NCI-H1417 (cell line): ENCODE data around the gene CBLIF.
"Not testable (repeated sequence)": the region's sequence is repeated elsewhere in the genome, so short reads cannot be mapped to it uniquely, and the experiment has no call there.

Experiments used
- DNase-seq, 3 experiments: peaks; one replicate each; lab custom pipeline; 2025; lab: John Stamatoyannopoulos, UW

CBLIF gene

DNA sequence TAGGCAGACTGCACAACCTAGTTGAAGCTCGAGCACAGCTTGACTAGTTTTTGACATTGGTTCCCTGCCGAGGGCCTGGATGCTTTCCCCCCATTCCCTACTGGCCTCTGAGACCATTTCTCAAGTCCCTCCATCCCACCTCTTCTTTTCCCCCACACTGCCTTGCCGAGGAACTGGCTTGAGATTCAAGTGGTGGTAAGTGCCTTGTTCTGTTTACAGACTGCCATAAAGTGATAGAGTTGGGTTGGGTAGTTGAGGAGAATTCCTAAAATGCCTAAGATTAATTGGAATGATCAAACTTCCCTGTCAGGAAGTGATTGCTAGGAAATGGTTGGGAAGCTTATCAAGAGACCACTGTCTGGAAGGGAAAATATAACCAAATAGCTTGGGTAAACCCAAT, 50.9 kb downstream of the CBLIF start:
- DNase-seq = no peak

DNA sequence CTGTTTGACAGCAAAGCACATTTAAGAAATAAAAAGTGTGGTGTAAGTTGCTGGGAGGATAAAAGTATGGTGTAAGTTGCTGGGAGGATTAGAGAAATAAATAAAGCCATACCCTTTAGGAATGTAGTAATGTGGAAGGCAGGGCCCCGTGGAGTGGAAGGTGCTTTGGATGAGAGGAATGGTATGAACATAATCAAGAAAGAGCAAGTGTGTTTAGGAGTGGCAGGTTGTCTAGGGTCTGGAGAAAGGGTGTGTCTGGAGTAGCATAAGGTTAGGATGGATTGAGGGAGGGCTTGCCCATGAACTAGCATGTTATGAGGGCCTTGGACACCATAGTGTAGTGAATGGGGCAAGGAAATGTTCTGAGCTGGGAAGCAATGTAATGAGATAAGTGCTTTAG, 52.8 kb downstream of the CBLIF start:
- DNase-seq = no peak

DNA sequence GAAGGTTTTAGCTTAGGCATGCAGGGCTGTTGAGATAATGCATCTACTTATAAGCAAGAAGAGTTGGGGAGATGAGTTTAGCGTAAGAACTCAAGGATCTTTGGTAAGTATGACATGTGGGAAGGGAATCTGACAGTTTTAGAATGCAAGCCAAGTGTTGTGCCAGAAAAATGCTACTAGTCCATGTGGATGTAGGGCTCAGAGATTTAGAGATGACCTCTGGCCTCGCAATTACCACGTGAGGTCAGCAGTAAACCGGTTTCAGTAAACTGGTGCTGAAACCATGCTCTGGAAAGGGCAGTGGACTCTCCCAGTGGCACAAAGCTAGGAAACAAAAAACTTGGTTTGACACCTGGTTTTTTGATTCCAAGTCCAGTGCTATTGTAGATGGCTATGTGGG, 53.7 kb downstream of the CBLIF start:
- DNase-seq = no peak

DNA sequence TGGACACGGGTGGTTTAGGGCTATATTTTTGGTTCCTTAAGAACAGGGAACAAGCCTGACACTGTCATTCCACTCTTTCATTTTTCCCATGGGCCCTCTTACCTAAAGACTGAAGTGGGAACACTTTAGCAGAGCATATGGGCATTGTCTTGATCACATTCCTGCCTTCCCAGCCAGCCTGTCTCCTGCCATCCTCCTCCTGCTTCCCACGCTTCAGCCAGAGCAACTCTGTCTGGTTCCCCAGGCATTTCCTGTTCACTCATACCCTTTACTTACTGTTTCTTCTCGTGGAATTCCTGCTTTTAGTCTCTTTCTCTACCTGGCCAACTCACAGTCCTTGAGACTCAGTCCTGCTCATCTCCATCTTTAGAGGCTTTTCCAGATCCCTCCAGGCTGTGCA, 57.5 kb downstream of the CBLIF start:
- DNase-seq = no peak

DNA sequence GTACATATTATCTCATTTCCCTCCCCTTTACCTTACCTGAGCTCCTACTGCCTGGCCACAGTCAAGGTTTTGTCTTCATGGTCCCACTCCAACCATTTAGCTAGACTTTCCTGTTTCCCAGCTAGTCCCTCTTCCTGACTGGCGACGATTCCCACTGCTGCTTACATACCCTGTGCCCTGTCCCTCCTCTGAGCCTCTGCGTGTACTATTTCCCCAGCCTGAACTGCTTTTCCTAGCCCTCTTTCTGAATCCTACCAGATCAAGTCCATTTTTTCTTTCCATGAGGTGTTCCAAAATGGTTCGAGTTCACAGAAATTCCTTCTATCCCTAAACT, 58.1 kb downstream of the CBLIF start:
- DNase-seq = no peak

DNA sequence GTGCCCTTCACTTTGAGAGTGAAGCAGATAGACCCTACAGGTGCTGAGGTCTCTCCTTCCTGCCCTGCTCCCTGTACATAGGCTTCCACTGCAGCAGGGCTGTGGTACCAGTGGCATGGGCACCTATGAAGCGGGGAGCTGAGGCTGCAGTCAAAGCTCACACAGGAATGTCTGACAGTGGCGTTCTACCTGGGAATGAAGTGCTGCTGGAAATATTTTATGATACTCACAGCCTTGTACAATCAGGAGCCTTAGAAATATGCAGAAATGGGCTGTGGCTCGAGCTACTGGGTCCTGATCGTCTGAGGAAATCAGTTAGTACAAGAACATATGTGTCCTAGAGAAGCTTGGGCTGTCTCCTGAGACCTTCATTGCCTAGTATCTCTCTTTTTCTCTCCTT, 59.5 kb downstream of the CBLIF start:
- DNase-seq = no peak

DNA sequence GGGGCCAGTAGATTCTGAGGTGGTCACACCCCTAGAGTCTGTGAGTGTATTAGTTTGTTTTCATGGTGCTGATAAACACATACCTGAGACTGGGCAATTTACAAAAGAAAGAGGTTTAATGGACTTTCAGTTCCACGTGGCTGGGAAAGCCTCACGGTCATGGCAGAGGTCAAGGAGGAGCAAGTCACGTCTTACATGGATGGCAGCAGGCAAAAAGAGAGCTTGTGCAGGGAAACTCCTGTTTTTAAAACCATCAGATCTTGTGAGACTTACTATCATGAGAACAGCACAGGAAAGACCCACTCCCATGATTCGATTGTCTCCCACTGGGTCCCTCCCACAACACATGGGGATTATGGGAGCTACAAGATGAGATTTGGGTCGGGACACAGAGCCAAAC, 60.9 kb downstream of the CBLIF start:
- not testable (repeated sequence) for DNase-seq

DNA sequence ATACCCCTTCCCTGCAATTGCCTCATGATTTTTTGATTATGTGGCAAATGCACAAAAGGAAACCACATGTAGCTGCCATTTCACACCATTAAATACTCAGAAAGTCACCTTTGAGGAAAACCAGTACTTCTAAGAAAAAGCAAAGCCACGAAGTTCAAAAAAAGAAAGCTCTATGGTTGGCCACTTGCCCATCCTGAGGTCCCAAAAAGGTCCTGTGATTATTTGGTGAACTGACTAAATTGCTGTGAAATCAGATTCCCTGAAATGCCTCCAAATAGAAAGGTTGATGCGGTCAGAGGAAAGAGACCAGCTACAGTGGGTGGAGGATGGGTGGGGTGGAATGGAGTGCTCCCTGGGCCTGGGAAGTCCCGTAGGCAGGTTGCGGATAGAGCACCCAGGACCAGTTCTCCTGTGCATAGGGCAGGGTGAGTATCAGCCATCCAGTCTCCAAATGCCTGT, 61.6 kb downstream of the CBLIF start:
- no peak for DNase-seq

DNA sequence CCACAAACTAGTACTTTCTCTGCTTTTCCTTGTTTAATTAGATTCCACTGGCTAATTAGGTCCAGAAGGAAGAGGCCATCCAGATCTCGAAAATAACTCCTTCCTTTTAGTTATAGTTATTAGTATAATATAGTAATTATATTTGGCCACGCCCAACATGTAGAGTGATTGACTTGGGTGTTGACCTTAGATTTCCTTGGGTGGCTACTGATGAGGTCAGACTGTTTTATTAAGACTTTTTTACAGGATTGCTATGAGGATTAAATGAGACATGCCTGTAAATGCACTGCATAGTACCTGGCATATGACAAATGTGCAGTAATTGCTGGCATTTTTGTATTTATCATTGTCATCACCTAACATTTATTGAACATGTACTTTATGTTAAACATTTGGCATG, 63.2 kb downstream of the CBLIF start:
- DNase-seq = no peak

DNA sequence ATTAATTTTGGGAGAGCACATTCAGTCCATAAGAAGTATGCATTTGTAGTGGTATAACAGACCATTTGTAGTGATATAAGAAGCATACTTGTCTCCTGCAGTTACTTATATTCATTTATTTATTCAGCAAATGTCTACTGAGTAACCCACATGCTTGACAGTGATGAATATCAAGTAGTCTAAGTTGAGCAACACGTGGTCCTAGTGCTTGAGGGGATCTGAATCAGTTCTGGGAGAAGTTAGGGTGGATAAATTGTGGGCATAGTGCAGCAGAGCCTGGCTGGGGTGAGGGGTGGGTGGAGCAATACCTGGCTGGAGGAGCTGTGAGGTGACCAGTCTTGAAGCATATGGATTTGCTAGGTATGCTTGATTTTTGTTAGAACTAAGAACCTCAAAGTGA, 65.8 kb downstream of the CBLIF start:
- DNase-seq = no peak
